Type B pancreatic cell (in vitro differentiated cells): Measurements from ENCODE around the gene NEXN. TPM values are rescaled to one million over a fixed set of nuclear protein-coding genes. Genes with fewer than 3 reads are reported as not detected.

Source experiments
- DNase-seq: peaks from one replicate; pipeline ENCODE4 v3.0.0; 2021; ENCODE audit warnings: mixed read lengths; ENCODE audit not compliant: unreplicated experiment; ENCODE audit errors: extremely low spot score
- H3K27ac Mint-ChIP-seq: 2 replicates; pipeline ENCODE4 v1.8.0; 2021; ENCODE audit warnings: mild to moderate bottlenecking, mixed read lengths
- H3K27me3 Mint-ChIP-seq: 2 replicates; pipeline ENCODE4 v1.8.0; 2021; ENCODE audit warnings: mixed read lengths
- H3K36me3 Mint-ChIP-seq: 2 replicates; pipeline ENCODE4 v1.8.0; 2021; ENCODE audit warnings: mixed read lengths
- H3K4me1 Mint-ChIP-seq: one replicate; pipeline ENCODE4 v1.8.0; 2021; ENCODE audit warnings: mixed read lengths; ENCODE audit not compliant: unreplicated experiment
- H3K4me3 Mint-ChIP-seq: 2 replicates; pipeline ENCODE4 v1.8.0; 2021; ENCODE audit warnings: mild to moderate bottlenecking, mixed read lengths
- H3K9me3 Mint-ChIP-seq: 2 replicates; pipeline ENCODE4 v1.8.0; 2021; ENCODE audit warnings: mixed read lengths
- CTCF ChIP-seq: fragments of 200-600 bp; sonication (generic); conservative IDR thresholded peaks from 2 replicates; pipeline ENCODE4 v1.5.0; 2021; ENCODE audit warnings: antibody characterized with exemption, mild to moderate bottlenecking
- total RNA-seq: library from RNA; stranded (reverse); gene quantifications from 2 replicates; pipeline ENCODE4 v1.2.1, GENCODE V29; 2021; ENCODE audit warnings: low replicate concordance

NEXN gene
- total RNA-seq, 1 donor from 2014 or later, result 2.8 TPM

GRCh38 chr1:77983997-77984355, 95.6 kb downstream of the NEXN start:
- peaks cover 17% of the 10 kb centered on the region for H3K4me1 Mint-ChIP-seq
- TF ChIP-seq CTCF, result no peak
- peak overlapping the region; percentile 10 for H3K4me3 Mint-ChIP-seq
- H3K9me3 Mint-ChIP-seq, result no peaks in the 10 kb centered on the region
- no peaks in the 10 kb centered on the region for H3K27me3 Mint-ChIP-seq
- peaks cover 12% of the 10 kb centered on the region for H3K36me3 Mint-ChIP-seq
- DNase-seq, result no peak
- peak overlapping the region; percentile 79 for H3K27ac Mint-ChIP-seq

- Mint-ChIP-seq H3K9me3 (no peaks in the 10 kb centered on the region), H3K4me3 (no peak overlapping the region), H3K36me3 (peaks cover 12% of the 10 kb centered on the region), H3K4me1 (peaks cover 17% of the 10 kb centered on the region), H3K27me3 (no peaks in the 10 kb centered on the region), H3K27ac (peak overlapping the region; percentile 79)
- no peak for DNase-seq
- TF ChIP-seq CTCF, result no peak
Measured at GRCh38 chr1:77984629-77985028, 96.2 kb downstream of the NEXN start.

- Mint-ChIP-seq H3K4me3 (no peak overlapping the region), H3K27me3 (no peaks in the 10 kb centered on the region)
Measured at GRCh38 chr1:77986810-77987209, 98.4 kb downstream of the NEXN start.

GRCh38 chr1:77987919-77988318, 99.5 kb downstream of the NEXN start:
- H3K36me3 Mint-ChIP-seq, result peaks cover 20% of the 10 kb centered on the region
- no peak for TF ChIP-seq CTCF

More at GRCh38 chr1:77986810-77987209, 98.4 kb downstream of the NEXN start:
- Mint-ChIP-seq H3K9me3 (no peaks in the 10 kb centered on the region), H3K27ac (no peak overlapping the region), H3K4me1 (peaks cover 8% of the 10 kb centered on the region), H3K36me3 (peaks cover 19% of the 10 kb centered on the region)
- no peak for TF ChIP-seq CTCF
- no peak for DNase-seq

GRCh38 chr1:77989744-77990143, 101.3 kb downstream of the NEXN start:
- no peak for TF ChIP-seq CTCF
- no peak for DNase-seq
- peaks cover 2% of the 10 kb centered on the region for H3K4me1 Mint-ChIP-seq
- H3K36me3 Mint-ChIP-seq, result peaks cover 26% of the 10 kb centered on the region
- H3K4me3 Mint-ChIP-seq, result no peak overlapping the region
- H3K27me3 Mint-ChIP-seq, result no peaks in the 10 kb centered on the region
- H3K9me3 Mint-ChIP-seq, result no peaks in the 10 kb centered on the region
- H3K27ac Mint-ChIP-seq, result no peak overlapping the region

More at GRCh38 chr1:77987919-77988318, 99.5 kb downstream of the NEXN start:
- no peak overlapping the region for H3K4me3 Mint-ChIP-seq
- no peak overlapping the region for H3K27ac Mint-ChIP-seq
- no peaks in the 10 kb centered on the region for H3K27me3 Mint-ChIP-seq
- no peak for DNase-seq
- no peaks in the 10 kb centered on the region for H3K9me3 Mint-ChIP-seq
- peaks cover 8% of the 10 kb centered on the region for H3K4me1 Mint-ChIP-seq

GRCh38 chr1:77990629-77991204, 102.3 kb downstream of the NEXN start:
- no peak for TF ChIP-seq CTCF
- no peak overlapping the region for H3K4me3 Mint-ChIP-seq
- no peaks in the 10 kb centered on the region for H3K27me3 Mint-ChIP-seq
- H3K9me3 Mint-ChIP-seq, result no peaks in the 10 kb centered on the region
- DNase-seq, result no peak
- H3K4me1 Mint-ChIP-seq, result no peaks in the 10 kb centered on the region
- H3K27ac Mint-ChIP-seq, result no peak overlapping the region
- peaks cover 24% of the 10 kb centered on the region for H3K36me3 Mint-ChIP-seq
